Bronchial epithelial cell (primary cell): ENCODE results near the gene MEOX2. TPM values are rescaled to one million over a fixed set of nuclear protein-coding genes. Genes with fewer than 3 reads are reported as not detected.

ENCODE experiments used
- DNase-seq: peaks from one replicate; pipeline ENCODE4 v3.0.0-alpha.2; 2010; ENCODE audit warnings: low read depth
- FAIRE-seq: peaks from 2 replicates; lab custom pipeline; 2011; peaks lifted over from hg19 to GRCh38; lab: Jason Lieb, UNC
- H3K27me3 ChIP-seq: 2 replicates; pipeline ENCODE4 v1.5.1; 2011; ENCODE audit warnings: low read length; ENCODE audit not compliant: control insufficient read depth, insufficient read depth
- H3K36me3 ChIP-seq: 2 replicates; pipeline ENCODE4 v1.5.1; 2011; ENCODE audit warnings: low read length; ENCODE audit not compliant: control insufficient read depth, insufficient read depth
- H3K4me3 ChIP-seq: 2 replicates; pipeline ENCODE4 v1.5.1; 2011; ENCODE audit warnings: mild to moderate bottlenecking, low read depth, low read length, control low read depth
- total RNA-seq: library from RNA; depleted of rRNA; stranded (reverse); fragments of >200 nt; gene quantifications from 2 replicates; pipeline ENCODE4 v1.2.1, GENCODE V29; 2014
- TF ChIP-seq, protein P1 (sequence below): IDR thresholded peaks from 2 replicates; pipeline ENCODE4 v1.5.1; 2011; ENCODE audit warnings: mild to moderate bottlenecking, moderate library complexity, low read length, control low read depth, inconsistent platforms; ENCODE audit not compliant: insufficient read depth, severe bottlenecking

Gene MEOX2
- total RNA-seq, 1 donor from 2014 or later: not detected

DNA sequence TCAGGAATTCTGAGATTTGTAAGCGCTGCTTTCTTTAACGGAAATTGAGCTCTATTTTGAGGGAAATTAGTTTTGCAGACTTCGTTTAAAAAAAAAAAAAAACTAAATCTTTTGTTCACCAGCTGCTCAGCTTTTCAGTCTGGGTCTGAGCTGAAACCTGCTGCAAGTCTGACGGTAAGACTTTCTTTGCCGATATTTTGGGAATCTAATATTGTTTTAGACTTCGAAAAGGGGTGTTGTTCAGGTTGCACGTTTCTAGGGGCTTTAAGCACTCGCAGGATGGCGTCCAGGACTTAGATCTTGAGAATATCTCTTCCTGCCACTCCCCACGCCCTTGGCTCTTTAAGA, 1.8 kb upstream of the MEOX2 start:
- FAIRE-seq: no peak
- TF ChIP-seq, protein P1, sequence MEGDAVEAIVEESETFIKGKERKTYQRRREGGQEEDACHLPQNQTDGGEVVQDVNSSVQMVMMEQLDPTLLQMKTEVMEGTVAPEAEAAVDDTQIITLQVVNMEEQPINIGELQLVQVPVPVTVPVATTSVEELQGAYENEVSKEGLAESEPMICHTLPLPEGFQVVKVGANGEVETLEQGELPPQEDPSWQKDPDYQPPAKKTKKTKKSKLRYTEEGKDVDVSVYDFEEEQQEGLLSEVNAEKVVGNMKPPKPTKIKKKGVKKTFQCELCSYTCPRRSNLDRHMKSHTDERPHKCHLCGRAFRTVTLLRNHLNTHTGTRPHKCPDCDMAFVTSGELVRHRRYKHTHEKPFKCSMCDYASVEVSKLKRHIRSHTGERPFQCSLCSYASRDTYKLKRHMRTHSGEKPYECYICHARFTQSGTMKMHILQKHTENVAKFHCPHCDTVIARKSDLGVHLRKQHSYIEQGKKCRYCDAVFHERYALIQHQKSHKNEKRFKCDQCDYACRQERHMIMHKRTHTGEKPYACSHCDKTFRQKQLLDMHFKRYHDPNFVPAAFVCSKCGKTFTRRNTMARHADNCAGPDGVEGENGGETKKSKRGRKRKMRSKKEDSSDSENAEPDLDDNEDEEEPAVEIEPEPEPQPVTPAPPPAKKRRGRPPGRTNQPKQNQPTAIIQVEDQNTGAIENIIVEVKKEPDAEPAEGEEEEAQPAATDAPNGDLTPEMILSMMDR: no peak
- DNase-seq: no peak
- Histone ChIP-seq H3K27me3 (peaks cover 33% of the 10 kb centered on the region), H3K4me3 (no peak overlapping the region), H3K36me3 (no peaks in the 10 kb centered on the region)

DNA sequence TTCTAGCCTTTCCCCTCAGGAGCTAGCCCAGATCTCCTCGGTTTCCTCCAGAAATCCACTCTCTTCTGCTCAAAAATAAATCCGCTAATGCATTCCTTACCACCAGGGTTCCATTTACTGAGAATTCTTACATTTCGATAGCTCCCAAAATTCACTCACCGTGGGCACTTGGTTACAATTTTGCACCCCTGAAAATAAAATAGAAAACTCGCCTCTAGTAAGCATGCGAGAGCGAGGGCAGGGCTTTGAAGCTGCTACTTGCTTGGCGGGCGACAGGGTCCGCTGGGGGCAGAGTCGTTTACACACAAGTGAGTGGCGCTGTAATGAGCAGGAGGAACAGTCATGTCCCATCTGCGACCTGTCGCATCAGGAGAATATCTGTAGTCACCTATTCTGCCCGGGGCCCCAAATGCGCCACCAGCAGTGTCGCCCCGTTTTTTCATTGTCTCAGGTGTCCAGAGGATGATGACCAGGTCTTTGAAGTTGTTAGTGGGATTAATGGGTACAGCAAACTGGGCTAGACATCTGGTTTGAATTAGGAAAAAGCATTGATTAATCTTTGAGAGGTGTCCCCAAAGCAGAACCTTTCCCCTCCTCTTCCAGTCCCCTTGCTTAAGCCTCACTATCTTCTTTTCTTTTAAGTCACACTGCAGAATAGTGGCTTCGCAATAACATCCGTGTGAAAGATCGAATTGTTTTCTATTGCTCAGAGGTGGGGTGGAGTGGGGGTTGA, 1.2 kb upstream of the MEOX2 start:
- Histone ChIP-seq H3K36me3 (no peaks in the 10 kb centered on the region), H3K4me3 (no peak overlapping the region), H3K27me3 (peaks cover 33% of the 10 kb centered on the region)
- TF ChIP-seq, protein P1: no peak
- no peak for DNase-seq
- FAIRE-seq: no peak

DNA sequence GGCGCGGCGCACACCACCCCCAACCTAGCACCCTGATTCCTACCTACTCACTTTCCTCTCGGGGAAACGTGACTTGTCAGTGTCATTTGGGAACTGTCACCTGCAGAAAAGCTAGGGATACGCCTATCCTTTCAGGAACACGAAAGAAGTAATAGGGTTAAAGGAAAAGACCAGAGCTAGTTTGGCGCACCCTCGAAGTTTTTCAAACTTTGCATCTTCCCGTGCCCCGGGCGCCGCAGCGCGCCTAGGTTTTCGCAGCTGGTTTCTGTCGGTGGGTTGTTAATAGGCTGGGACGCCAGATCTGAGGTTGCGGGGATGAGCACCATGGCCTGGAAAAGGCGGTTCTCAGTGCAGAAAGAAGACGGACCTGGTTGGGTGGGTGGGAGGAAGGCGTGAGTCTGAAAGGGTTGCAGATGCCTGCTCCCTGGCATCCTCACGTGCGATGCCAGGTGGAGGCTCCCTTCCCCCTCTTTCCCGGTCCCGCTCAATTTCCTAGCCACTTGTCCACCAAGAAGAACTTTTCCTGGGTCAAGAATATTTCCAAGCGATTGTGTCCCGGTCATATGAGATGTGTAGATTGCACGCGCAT, 568 bp upstream of the MEOX2 start:
- TF ChIP-seq, protein P1: no peak
- Histone ChIP-seq H3K27me3 (peaks cover 33% of the 10 kb centered on the region), H3K4me3 (no peak overlapping the region), H3K36me3 (no peaks in the 10 kb centered on the region)
- FAIRE-seq: peak; percentile 80
- no peak for DNase-seq

DNA sequence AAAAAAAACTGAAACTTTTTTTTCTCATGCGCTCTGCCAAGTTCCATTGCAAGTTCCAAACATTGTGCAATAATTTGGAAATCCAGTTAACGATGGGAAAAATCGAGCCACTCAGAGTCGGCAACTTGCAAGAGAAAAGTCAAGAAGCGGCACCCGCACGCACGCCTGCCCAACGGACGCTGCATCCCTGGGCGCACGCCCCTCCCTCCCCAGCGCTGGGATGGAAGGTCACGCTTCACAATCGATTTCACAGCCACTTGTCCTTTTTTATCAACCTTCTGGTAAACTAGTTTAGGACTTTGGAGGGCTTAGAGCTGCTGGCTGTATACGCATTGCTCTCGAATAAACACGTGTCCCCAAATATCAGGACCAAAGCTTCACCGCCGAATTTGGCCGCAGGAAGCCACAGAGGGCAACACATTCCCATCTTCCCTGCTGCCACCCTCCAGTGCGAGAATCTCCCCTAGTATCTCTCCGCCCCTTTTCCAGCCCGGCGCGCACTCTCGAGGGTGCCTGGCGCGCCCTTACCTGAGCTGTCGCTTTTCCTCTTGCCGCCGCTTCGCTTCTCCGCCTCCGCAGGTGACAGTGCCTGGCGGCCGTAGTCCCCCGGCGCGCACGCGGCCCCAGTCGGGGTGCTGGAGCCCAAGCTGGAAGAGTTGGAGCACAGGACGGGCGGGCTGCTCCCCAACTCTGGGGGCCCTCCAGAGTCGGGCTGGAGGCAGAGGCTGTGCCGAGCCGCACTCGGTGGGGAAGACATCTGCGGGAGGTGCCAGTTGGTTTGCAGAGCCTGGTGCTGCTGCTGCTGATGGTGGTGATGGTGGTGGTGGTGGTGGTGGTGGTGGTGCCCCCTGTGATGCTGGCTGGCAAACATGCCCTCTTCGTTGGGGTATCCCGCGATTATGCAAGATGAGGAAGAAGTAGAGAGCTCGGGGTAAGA, 857 bp downstream of the MEOX2 start:
- Histone ChIP-seq H3K27me3 (peaks cover 33% of the 10 kb centered on the region), H3K36me3 (no peaks in the 10 kb centered on the region), H3K4me3 (peak overlapping the region; percentile 8)
- FAIRE-seq (no peak), DNase-seq (no peak)
- TF ChIP-seq, protein P1: no peak

DNA sequence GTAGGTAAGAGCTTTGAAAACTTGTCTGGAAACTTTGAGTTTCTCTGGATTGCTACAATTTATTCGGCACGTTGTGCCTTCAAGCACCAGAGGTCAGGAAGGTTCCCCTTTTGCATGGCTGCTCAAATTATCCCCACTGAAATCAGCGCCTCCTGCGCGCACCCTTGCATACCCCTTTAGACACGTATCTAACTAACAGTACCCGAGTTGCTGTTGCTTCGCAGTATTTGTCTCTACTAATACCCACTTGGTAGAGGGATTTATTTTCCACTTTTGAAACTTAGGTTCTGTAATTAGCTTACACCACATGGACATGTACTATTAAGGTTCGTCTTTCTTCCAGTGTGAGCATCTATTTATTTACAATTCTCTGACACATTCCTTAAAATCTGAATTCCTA, 1.6 kb downstream of the MEOX2 start:
- FAIRE-seq (no peak), DNase-seq (no peak)
- Histone ChIP-seq H3K4me3 (no peak overlapping the region), H3K36me3 (no peaks in the 10 kb centered on the region), H3K27me3 (peaks cover 33% of the 10 kb centered on the region)
- TF ChIP-seq, protein P1: no peak
